ENCODE results near the gene ZCCHC7. TPM values are rescaled to one million over a fixed set of nuclear protein-coding genes. Genes with fewer than 3 reads are reported as not detected.

The ZCCHC7 gene
- total RNA-seq, 1 donor: 68.4 TPM

DNA sequence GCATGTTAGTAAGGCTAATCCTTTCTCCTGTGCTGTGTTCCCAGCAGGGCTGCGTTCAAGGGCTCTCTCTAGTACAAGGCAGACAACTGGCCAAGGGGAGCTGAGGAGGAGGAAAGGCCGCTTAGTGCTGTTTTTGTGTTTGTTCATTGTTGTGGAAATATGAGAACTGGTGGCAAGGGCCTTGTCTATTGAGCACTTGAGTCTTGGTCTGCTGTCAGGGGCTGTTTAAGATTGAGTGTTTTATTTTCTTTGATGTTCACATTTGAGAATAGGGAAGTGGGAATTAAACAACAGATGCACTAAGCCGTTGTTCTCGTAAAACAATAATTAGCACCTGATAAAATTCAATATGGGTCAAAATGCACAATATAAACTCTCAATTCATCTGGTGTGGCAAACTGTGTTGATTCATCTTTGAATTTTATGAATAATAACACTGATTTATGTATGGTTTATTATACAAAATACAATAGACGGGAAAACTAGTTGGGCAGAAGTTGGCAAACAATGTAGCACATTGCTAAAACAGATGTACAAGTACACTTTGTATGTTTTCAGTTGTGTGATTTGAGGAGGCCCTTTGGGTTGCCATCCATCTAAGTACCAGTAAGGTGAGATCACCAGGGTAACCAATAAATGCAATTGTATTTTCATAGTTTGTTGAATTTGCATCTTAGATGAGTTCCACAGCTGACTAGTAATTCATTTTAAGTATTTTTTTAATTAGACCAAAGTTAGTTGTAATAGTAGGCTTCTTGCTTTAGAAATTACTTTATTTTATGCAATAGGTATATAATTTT is 204.5 kb downstream of the ZCCHC7 start:
- H3K4me1 ChIP-seq (ENCODE audit: insufficient read depth, low read length): peaks cover 2% of the 10 kb centered on the region
- H3K27me3 ChIP-seq (ENCODE audit: insufficient read depth, low read length): no peaks in the 10 kb centered on the region
- no peaks in the 10 kb centered on the region for H3K9me3 ChIP-seq (ENCODE audit: low read depth, low read length)
- H3K4me3 ChIP-seq (ENCODE audit: low read length): no peak overlapping the region

DNA sequence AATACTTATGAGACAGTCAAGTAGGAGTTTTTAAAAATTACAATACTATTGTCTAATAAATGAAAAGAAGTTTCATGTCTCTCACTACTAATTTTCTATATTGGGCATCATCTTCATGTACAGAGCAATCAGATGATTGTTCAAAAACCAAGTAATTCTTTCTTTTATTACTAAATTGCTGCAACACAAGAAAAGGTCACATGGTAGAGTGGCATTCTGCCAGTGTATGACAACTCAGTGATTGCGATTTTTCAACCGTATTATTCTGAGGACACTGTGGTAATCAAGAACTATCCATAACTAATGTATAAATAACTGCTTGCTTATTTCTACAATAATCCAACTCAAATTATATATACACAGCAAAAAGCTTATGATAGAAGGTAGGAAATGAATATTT is 205.4 kb downstream of the ZCCHC7 start:
- Histone ChIP-seq H3K4me3 (ENCODE audit: low read length) (no peak overlapping the region), H3K27me3 (ENCODE audit: insufficient read depth, low read length) (no peaks in the 10 kb centered on the region), H3K9me3 (ENCODE audit: low read depth, low read length) (no peaks in the 10 kb centered on the region), H3K4me1 (ENCODE audit: insufficient read depth, low read length) (peaks cover 2% of the 10 kb centered on the region)

DNA sequence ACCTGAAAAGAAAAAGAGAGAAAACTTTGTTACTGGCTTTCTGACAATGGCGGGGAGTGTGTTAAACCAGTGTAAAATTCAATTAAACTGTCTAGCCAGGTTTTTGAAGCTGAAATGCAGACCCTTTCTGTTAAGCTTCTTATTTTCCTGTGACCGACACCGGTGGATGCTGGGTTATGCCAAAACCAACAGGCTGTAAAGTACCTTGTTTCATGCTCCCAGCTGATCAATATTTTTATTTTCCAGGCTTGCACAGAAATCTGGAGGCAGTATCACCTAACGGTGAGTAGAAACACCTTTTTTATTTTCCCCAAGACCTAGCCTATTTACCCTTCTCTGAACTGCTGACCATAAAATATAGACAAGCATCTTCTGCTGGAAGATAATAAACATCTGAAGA is 207.2 kb downstream of the ZCCHC7 start:
- no peak overlapping the region for H3K4me3 ChIP-seq (ENCODE audit: low read length)
- no peaks in the 10 kb centered on the region for H3K9me3 ChIP-seq (ENCODE audit: low read depth, low read length)
- no peaks in the 10 kb centered on the region for H3K27me3 ChIP-seq (ENCODE audit: insufficient read depth, low read length)
- no peaks in the 10 kb centered on the region for H3K4me1 ChIP-seq (ENCODE audit: insufficient read depth, low read length)

DNA sequence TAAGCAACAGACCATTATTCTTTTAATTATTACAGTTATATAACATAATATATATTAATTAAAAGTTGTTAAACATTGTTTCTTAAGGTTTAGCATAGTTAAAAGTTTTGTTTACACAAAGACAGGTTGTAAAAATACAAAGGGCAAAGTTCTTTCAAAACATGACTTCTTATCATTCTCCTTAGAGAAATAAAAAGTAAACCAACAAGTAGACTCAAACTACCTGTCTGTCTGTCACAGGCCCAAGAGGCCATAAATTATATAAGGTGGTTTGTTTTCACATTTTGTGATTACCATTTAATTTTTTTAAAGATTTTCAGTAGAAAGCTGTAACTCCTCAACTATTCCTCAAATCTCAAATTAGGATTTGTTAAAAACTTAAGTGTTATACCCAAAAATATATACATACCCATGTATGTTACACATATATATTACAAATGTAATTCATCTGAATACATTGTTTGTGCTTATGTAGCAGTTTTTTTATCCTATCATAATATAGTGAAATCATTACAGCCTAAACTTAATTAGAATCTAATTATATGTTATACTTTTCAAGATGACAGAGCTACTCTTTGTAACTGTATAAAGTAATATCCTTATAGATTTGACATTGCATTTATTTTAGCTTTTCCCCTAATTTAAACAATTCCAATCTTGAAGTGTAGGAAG is 208.3 kb downstream of the ZCCHC7 start:
- Histone ChIP-seq H3K27me3 (ENCODE audit: insufficient read depth, low read length) (no peaks in the 10 kb centered on the region), H3K4me3 (ENCODE audit: low read length) (no peak overlapping the region), H3K9me3 (ENCODE audit: low read depth, low read length) (no peaks in the 10 kb centered on the region), H3K4me1 (ENCODE audit: insufficient read depth, low read length) (no peaks in the 10 kb centered on the region)

DNA sequence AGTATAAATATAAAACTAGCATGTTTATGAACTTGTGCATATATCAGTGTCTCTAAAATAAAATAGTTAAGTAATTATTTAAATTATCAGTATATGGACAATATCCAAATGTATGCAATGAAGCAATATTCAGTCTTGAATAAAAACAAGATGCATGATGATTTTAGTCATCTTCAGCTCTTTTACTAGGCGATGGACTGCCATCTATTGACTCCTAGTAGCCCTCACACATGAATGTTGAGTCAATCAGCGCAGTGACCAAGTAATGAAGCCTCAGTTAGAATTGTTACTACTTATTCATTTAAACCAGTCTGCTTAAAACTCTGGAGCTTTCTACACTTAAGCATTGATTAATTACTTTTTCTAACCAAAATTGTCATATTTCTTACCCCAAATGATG is 209.2 kb downstream of the ZCCHC7 start:
- no peak overlapping the region for H3K4me3 ChIP-seq (ENCODE audit: low read length)
- H3K27me3 ChIP-seq (ENCODE audit: insufficient read depth, low read length): no peaks in the 10 kb centered on the region
- no peaks in the 10 kb centered on the region for H3K9me3 ChIP-seq (ENCODE audit: low read depth, low read length)
- H3K4me1 ChIP-seq (ENCODE audit: insufficient read depth, low read length): no peaks in the 10 kb centered on the region

DNA sequence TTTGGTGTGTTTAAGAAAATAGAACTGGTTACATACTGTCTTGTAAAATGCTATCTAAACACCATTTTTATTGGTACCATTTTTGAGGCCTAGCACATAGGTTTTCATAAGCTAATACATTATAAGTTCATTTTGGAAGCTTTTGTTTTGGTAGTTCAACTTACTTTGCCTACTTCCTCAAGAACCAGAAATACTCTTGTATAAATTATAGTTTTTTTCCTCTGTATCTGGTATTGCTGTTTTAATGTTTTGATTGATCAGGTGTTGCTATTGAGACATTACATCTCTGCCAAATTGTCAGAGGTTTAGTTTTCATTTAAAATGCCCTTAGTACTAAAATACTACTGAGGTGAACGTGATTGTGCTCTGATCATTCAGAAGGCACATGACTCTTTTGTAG is 211.5 kb downstream of the ZCCHC7 start:
- no peaks in the 10 kb centered on the region for H3K9me3 ChIP-seq (ENCODE audit: low read depth, low read length)
- no peaks in the 10 kb centered on the region for H3K27me3 ChIP-seq (ENCODE audit: insufficient read depth, low read length)
- no peak overlapping the region for H3K4me3 ChIP-seq (ENCODE audit: low read length)
- no peaks in the 10 kb centered on the region for H3K4me1 ChIP-seq (ENCODE audit: insufficient read depth, low read length)

DNA sequence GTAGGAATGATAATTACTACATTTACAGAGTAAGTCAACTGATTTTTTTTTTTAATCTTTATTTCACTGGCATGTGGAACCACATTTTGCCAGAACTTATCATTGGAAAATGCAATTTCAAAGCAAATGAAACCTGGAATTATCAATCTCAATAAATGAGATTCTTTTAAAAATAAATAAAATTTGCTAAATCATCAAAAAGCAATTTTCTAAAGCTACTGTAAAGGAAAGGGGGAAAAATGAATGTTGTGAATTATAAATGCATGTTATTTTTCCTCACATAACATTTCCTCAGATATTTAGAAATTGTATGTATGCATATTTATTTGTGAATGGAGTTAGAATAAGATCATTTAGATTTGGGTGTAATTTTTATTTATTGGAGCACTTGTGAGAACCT is 212.2 kb downstream of the ZCCHC7 start:
- no peaks in the 10 kb centered on the region for H3K4me1 ChIP-seq (ENCODE audit: insufficient read depth, low read length)
- no peaks in the 10 kb centered on the region for H3K9me3 ChIP-seq (ENCODE audit: low read depth, low read length)

DNA sequence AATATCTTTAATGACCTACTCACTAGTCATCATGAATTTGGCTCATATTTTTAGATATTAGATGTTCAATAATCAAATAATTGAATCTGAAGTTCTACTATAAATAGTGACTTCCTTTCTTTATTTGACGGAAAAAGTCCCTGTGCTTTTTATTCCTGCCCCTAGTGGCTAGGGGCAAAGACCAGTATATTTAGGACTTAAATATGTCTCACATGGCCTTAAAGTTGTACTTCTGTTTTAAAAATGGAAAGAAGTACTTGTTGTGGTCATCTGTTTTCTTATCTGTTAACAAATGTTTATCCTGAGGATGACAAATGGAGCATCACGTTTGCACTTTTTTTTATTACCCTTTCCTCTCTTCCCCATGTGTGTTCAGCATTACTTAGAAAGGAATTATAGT is 212.9 kb downstream of the ZCCHC7 start:
- H3K4me1 ChIP-seq (ENCODE audit: insufficient read depth, low read length): no peaks in the 10 kb centered on the region

More for the DNA sequence above, 212.2 kb downstream of the ZCCHC7 start:
- H3K27me3 ChIP-seq (ENCODE audit: insufficient read depth, low read length): no peaks in the 10 kb centered on the region
- no peak overlapping the region for H3K4me3 ChIP-seq (ENCODE audit: low read length)

DNA sequence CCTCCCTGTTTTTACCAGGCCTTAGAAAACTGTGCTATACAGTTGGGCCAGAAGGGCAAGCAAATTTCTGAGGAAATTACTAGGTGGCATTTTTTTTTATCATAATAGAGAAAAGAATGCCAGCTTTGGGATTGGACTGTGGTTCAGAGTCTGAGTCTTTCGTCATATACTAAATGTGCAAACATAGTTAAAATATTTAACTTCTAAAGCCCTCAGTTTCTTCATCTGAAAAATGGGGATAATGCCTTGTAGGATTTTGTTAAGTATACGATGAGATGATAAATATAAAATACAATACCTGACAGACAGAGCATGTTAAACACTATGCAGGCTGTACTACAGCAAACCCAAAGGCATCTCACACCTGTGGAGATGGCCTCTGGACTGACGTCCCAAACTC is 214.9 kb downstream of the ZCCHC7 start:
- Histone ChIP-seq H3K4me3 (ENCODE audit: low read length) (no peak overlapping the region), H3K27me3 (ENCODE audit: insufficient read depth, low read length) (no peaks in the 10 kb centered on the region), H3K4me1 (ENCODE audit: insufficient read depth, low read length) (peaks cover 3% of the 10 kb centered on the region), H3K9me3 (ENCODE audit: low read depth, low read length) (no peaks in the 10 kb centered on the region)

More for the DNA sequence above, 212.9 kb downstream of the ZCCHC7 start:
- no peaks in the 10 kb centered on the region for H3K27me3 ChIP-seq (ENCODE audit: insufficient read depth, low read length)
- H3K4me3 ChIP-seq (ENCODE audit: low read length): no peak overlapping the region
- H3K9me3 ChIP-seq (ENCODE audit: low read depth, low read length): no peaks in the 10 kb centered on the region

DNA sequence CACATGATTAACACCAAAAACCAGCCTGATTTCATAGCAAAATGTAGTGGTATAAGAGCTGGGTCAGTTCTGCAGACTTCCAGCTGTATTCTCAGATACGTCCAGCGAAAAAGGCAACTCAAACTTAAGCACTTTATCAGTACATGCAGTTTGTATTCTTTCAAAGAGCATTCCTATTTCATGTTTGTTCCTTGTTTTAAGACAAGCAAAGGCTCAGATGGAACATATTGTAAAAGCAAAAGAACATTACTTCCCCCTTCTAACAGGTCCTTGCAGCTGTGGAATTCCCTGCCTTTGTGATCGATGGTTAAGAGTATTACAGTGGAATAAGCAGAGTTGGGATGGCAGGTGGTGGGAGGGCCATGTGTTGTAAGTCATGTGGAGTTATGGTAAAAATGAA is 215.8 kb downstream of the ZCCHC7 start:
- H3K9me3 ChIP-seq (ENCODE audit: low read depth, low read length): no peaks in the 10 kb centered on the region

DNA sequence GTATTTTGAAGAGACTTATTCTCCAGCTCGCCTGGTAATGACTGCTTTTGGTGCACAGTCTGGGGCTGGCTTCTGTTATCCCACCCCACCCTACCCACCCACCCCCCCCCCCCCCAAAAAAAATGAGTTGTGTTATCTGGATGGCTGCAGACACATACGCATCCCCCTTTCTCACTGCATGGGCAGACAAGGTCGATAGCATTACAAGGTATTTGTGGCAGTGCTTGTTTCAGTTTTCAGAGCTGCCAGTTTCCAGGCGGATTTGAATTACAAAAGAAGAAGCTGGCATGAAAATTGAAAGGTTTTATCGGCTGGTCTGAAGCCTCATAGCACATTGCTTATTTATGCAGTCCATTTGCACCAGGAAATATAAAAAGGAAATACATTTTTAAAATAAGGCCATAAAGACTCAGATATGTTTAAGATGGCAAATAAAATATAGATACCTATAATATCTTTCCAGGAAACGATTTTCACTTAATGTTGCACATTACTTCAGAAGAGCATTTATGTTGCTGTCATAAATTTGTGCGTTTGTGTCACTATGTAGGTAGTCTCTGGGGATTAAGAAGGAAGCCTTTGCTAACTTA is 217.0 kb downstream of the ZCCHC7 start:
- no peaks in the 10 kb centered on the region for H3K9me3 ChIP-seq (ENCODE audit: low read depth, low read length)
- H3K27me3 ChIP-seq (ENCODE audit: insufficient read depth, low read length): no peaks in the 10 kb centered on the region
- H3K4me3 ChIP-seq (ENCODE audit: low read length): no peak overlapping the region
- H3K4me1 ChIP-seq (ENCODE audit: insufficient read depth, low read length): peaks cover 9% of the 10 kb centered on the region

More for the DNA sequence above, 215.8 kb downstream of the ZCCHC7 start:
- no peaks in the 10 kb centered on the region for H3K27me3 ChIP-seq (ENCODE audit: insufficient read depth, low read length)
- H3K4me1 ChIP-seq (ENCODE audit: insufficient read depth, low read length): peaks cover 3% of the 10 kb centered on the region
- H3K4me3 ChIP-seq (ENCODE audit: low read length): no peak overlapping the region

DNA sequence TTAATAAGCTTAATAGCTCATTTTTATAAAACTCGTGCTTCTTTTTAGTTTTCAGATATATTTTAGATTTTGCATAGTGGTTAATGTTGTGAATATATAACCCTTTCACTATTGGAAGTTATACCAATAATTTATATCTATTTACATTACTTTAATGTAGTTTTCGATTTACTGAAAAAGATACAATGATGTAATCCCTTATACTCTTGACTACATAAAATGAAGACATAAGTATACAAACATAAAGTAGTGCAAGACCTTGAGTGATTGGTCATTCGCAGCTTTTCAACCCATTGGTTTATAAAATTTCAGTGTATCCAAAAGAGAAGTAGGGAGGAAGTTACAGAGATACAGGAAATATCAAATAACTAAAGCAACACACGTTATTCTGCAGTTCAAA is 217.8 kb downstream of the ZCCHC7 start:
- Histone ChIP-seq H3K4me1 (ENCODE audit: insufficient read depth, low read length) (peaks cover 9% of the 10 kb centered on the region), H3K9me3 (ENCODE audit: low read depth, low read length) (no peaks in the 10 kb centered on the region), H3K4me3 (ENCODE audit: low read length) (no peak overlapping the region), H3K27me3 (ENCODE audit: insufficient read depth, low read length) (no peaks in the 10 kb centered on the region)

DNA sequence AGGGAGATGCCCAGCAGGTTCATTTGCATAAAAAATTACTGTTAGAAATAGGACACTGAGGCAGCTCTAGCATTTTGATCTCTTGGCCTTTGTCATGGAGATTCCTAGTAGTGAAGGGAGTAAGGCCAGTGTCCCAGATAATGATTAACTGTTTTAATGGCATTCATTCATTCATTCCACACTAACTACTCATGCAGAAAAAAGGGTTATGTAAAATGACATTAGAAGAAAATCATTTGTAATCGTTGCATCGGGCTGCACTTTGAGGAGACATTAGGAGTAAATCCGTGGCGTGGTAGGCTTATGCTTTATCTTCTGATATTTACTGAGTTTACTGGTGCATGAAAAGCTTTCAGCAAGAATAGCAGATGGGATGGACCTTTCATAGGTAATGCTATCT is 219.5 kb downstream of the ZCCHC7 start:
- Histone ChIP-seq H3K9me3 (ENCODE audit: low read depth, low read length) (no peaks in the 10 kb centered on the region), H3K27me3 (ENCODE audit: insufficient read depth, low read length) (no peaks in the 10 kb centered on the region), H3K4me3 (ENCODE audit: low read length) (no peak overlapping the region), H3K4me1 (ENCODE audit: insufficient read depth, low read length) (peaks cover 9% of the 10 kb centered on the region)

DNA sequence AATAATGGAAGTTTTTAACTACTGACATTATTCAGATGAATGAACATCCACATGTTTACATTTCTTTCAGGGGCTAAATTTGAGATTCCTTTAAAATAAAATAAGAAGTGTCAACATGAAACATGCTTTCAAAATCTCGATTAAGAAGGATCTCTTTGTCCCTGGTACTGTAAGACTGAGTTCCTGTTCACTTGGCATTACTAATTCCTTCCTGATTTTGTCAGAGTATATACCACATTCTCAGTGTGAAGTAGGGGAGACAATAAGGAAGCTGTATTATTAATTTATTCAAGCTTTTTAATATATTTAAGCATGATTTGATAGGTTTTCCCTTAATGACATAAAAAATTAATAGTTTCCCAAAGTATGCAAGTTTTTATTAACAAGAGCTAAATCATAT is 220.6 kb downstream of the ZCCHC7 start:
- Histone ChIP-seq H3K4me1 (ENCODE audit: insufficient read depth, low read length) (peaks cover 9% of the 10 kb centered on the region), H3K27me3 (ENCODE audit: insufficient read depth, low read length) (no peaks in the 10 kb centered on the region), H3K9me3 (ENCODE audit: low read depth, low read length) (no peaks in the 10 kb centered on the region), H3K4me3 (ENCODE audit: low read length) (no peak overlapping the region)

DNA sequence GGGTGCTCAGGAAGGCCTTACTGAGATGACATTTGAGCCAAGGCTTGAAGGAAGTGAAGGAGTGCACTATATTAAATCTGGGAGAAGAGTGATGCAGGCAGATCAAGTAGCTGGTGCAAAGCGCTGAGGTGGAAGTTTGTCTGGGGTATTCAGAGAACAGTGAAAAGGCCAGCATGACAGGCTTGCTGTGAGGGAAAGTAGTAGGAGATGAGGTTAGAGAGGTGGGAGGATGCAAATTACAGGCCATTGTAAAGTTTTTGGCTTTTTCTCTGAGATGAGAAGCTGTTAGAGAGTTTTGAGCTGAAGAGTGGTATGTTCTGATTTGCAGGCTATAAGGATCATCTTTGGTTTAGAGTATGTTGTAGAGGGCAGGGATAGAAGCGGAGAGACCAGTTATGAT is 221.3 kb downstream of the ZCCHC7 start:
- Histone ChIP-seq H3K9me3 (ENCODE audit: low read depth, low read length) (no peaks in the 10 kb centered on the region), H3K27me3 (ENCODE audit: insufficient read depth, low read length) (no peaks in the 10 kb centered on the region), H3K4me3 (ENCODE audit: low read length) (no peak overlapping the region), H3K4me1 (ENCODE audit: insufficient read depth, low read length) (peaks cover 9% of the 10 kb centered on the region)

All from mononuclear cell (primary cell).